Heart right ventricle (tissue), 16 donors: Measurements from ENCODE around the gene ACVR1B. TPM values are rescaled to one million over a fixed set of nuclear protein-coding genes. Genes with fewer than 3 reads are reported as not detected.
A peak's percentile ranks its signal among the peaks of the same experiment; 100 is the strongest.

ENCODE experiments used
- ATAC-seq, 8 donors: fragments of 200-7000 bp; cut with Tn5 transposase; one replicate each; pipeline ENCODE4 v1.9.1; 2020; ENCODE audit warnings: mild to moderate bottlenecking in 8 of 8, moderate library complexity in 8 of 8, moderate number of reproducible peaks in 1 of 8
- DNase-seq, 2 donors: peaks; one replicate each; pipeline ENCODE4 v3.0.0-alpha.2; 2020
- H3K27ac ChIP-seq, 10 donors: fragments of 200-600 bp; sonication (generic) in 2 of 10; one replicate each; pipeline versions ENCODE4 v1.5.0 to v1.8.0; 2020 to 2022; ENCODE audit warnings: mild to moderate bottlenecking in 3 of 10
- H3K27me3 ChIP-seq, 7 donors: fragments of 200-600 bp; one replicate each; pipeline ENCODE4 v1.8.0; 2021 to 2022; ENCODE audit warnings: mild to moderate bottlenecking in 2 of 7
- H3K36me3 ChIP-seq, 9 donors: fragments of 200-600 bp; sonication (generic) in 1 of 9; one replicate each; pipeline versions ENCODE4 v1.5.0 to v1.8.0; 2020 to 2022; ENCODE audit warnings: mild to moderate bottlenecking in 2 of 9
- H3K4me1 ChIP-seq, 9 donors: fragments of 200-600 bp; sonication (generic) in 1 of 9; one replicate each; pipeline versions ENCODE4 v1.5.0 to v1.8.0; 2020 to 2022; ENCODE audit warnings: mild to moderate bottlenecking in 4 of 9
- H3K4me3 ChIP-seq, 10 donors: fragments of 200-600 bp; sonication (generic) in 2 of 10; one replicate each; pipeline versions ENCODE4 v1.5.0 to v1.8.0; 2020 to 2022; ENCODE audit warnings: mild to moderate bottlenecking in 7 of 10, moderate library complexity in 2 of 10
- H3K9me3 ChIP-seq, 11 donors: fragments of 200-600 bp in 10 of 11; sonication (generic) in 2 of 11; one replicate each; pipeline versions ENCODE4 v1.5.0 to v1.8.0; 2013 to 2022; ENCODE audit warnings: mild to moderate bottlenecking in 2 of 11, control low read depth in 1 of 11, moderate library complexity in 1 of 11
- CTCF ChIP-seq, 9 donors: fragments of 200-600 bp; sonication (generic) in 2 of 9; IDR thresholded peaks; one replicate each; pipeline versions ENCODE4 v1.5.0 to v1.8.0; 2021 to 2022; ENCODE audit warnings: antibody characterized with exemption in 9 of 9, mild to moderate bottlenecking in 5 of 9, moderate library complexity in 1 of 9
- WGBS, 2 donors: extraction: QIAGEN DNeasy Blood & Tissue Kit; methylation state at CpG; one replicate each; pipeline ENCODE4 v1.1.7; 2013; ENCODE audit warnings: inconsistent platforms in 1 of 2; 5-methylcytosine and 5-hydroxymethylcytosine counted together
- intact Hi-C, 10 donors: fragments of 100-400 bp; cut with DNase I; formaldehyde crosslinking; loops; one replicate each; pipeline versions ENCODE4 v1.11.1 to v1.14.2; 2022
- polyA plus RNA-seq, 2 donors: library from polyadenylated mRNA; stranded (reverse); fragments of 200-250 nt; gene quantifications; one replicate each; pipeline ENCODE4 v1.2.3, GENCODE V29; 2013
- total RNA-seq, 10 donors: library from RNA; stranded (reverse); fragmentation: NEBNext Ultra II Directional in 3 of 10; extraction: Animal tissue kit (Norgen Biotek cat#: 25700) in 3 of 10; gene quantifications; one replicate each; pipeline versions ENCODE4 v1.2.1 to v1.2.4, GENCODE V29; 2021 to 2023
- donor health status: Arrhythmogenic right ventricular cardiomyopathy.
- donor health status: ischemic (EF 13 %, LVEDD 7.1; RV severe dilation, severe dysfunction).
- donor health status: healthy with polysubstance abuse.
- donor health status: DM: no; HTN: yes; CAD: no.
- donor health status: DM: no; HTN: no; CAD: no.
- donor health status: ischemic (EF 25% LVEDD 6.9; RV normal size, moderate dysfunction).
- donor health status: ischemic (EF 25% LVEDD 5.7; RV mildly dilated, moderate dysfunction).
- donor health status: healthy.
- donor health status: DM: yes; HTN: yes; CAD: no.
- donor health status: Ischemic cardiomyopathy.
- donor health status: ischemic (EF 35%, LVEDD 5.7; RV mildly dilated, moderate dysfunction).
- donor health status: nonischemic (EF 11% LVEDD 7.7; RV severe dilation, severe dysfunction).
- donor health status: DM: yes; HTN: yes; CAD: no.
- donor health status: PGD.
- donor health status: ischemic (EF 29% LVEDD 5.4; RV normal size, mild dysfunction).
- donor health status: nonischemic (EF 23%, LVEDD 6.1; RV moderate dilation, normal function).

The ACVR1B gene
- total and polyA plus RNA-seq, 12 donors: 5.8 to 15.5 (median 9.7) TPM

GRCh38 chr12:51971679-51972421, 20.4 kb downstream of the ACVR1B start:
- H3K4me3 ChIP-seq: peak overlapping the region in 1 of 10 donors; percentile 21
- TF ChIP-seq CTCF (IDR thresholded peaks at IDR 0.05): no peak
- peaks cover 0 to 20% (median 16%) of the 10 kb centered on the region in 9 donors for H3K36me3 ChIP-seq
- peaks cover 0 to 70% (median 37%) of the 10 kb centered on the region in 9 donors for H3K4me1 ChIP-seq
- H3K27me3 ChIP-seq: no peaks in the 10 kb centered on the region
- H3K27ac ChIP-seq: peak overlapping the region in 1 of 10 donors; percentile 87
- no peaks in the 10 kb centered on the region for H3K9me3 ChIP-seq
- ATAC-seq (no peak), DNase-seq (no peak)
- 71 to 73% methylated on average over 4 of the region's 4 CpGs for WGBS, 2 donors
- intact Hi-C loops: loop anchor here in 2 of 10 donors (10.0 kb wide), 2 partner anchors 47 to 147 kb away; no protein-coding TSS in a partner anchor

- H3K36me3 ChIP-seq: peaks cover 0 to 24% (median 16%) of the 10 kb centered on the region in 9 donors
- peak overlapping the region in 3 of 10 donors; percentile 5 to 87 (median 10) for H3K27ac ChIP-seq
- peaks cover 0 to 76% (median 37%) of the 10 kb centered on the region in 9 donors for H3K4me1 ChIP-seq
- ATAC-seq (no peak), DNase-seq (no peak)
- peak overlapping the region in 1 of 10 donors; percentile 21 for H3K4me3 ChIP-seq
- no peaks in the 10 kb centered on the region for H3K27me3 ChIP-seq
- intact Hi-C loops: loop anchor here in 2 of 10 donors (10.0 kb wide), 2 partner anchors 48 to 148 kb away; no protein-coding TSS in a partner anchor
- TF ChIP-seq CTCF (IDR thresholded peaks at IDR 0.05): no peak
- 75 to 82% methylated on average over 5 of the region's 5 CpGs for WGBS, 2 donors
- no peaks in the 10 kb centered on the region for H3K9me3 ChIP-seq
These were observed 20.9 kb downstream of the ACVR1B start for GRCh38 chr12:51972422-51972812.

- H3K27ac ChIP-seq: peak overlapping the region in 4 of 10 donors; percentile 0 to 87 (median 8)
These were observed 21.4 kb downstream of the ACVR1B start for GRCh38 chr12:51972849-51973273.

More at GRCh38 chr12:51972849-51973273, 21.4 kb downstream of the ACVR1B start:
- H3K36me3 ChIP-seq: peaks cover 0 to 29% (median 16%) of the 10 kb centered on the region in 9 donors
- H3K4me1 ChIP-seq: peaks cover 0 to 81% (median 37%) of the 10 kb centered on the region in 9 donors
- H3K4me3 ChIP-seq: peak overlapping the region in 1 of 10 donors; percentile 21
- 27 to 31% methylated on average over 9 of the region's 9 CpGs for WGBS, 2 donors
- TF ChIP-seq CTCF (IDR thresholded peaks at IDR 0.05): no peak
- peak; percentile 29 to 74 (median 62) for ATAC-seq
- H3K27me3 ChIP-seq: no peaks in the 10 kb centered on the region
- no peaks in the 10 kb centered on the region for H3K9me3 ChIP-seq
- intact Hi-C loops: loop anchor here in 2 of 10 donors (10.0 kb wide), 2 partner anchors 48 to 148 kb away; no protein-coding TSS in a partner anchor
- DNase-seq: peak in 1 of 2 donors; percentile 32
